ENCODE measurements around the gene RBFA. TPM values are rescaled to one million over a fixed set of nuclear protein-coding genes. Genes with fewer than 3 reads are reported as not detected.

The RBFA gene
- total and polyA plus RNA-seq, 10 of the 15 experiments (the other 5 are each of a cell fraction or from before 2014, with no cell fraction given), result 7.2 to 56.0 (median 37.7) TPM

GRCh38 chr18:79988451-79989194 lies 45.6 kb upstream of the RBFA start, which contains the start of gene TXNL4A (continued):
- no peak for TF ChIP-seq ZNF592 (IDR thresholded peaks at IDR 0.05)
- TF ChIP-seq RCOR1 (conservative IDR thresholded peaks at IDR 0.05; ENCODE audit: low read depth, low read length), result no peak
- no peak for TF ChIP-seq CHD1 (IDR thresholded peaks at IDR 0.05; ENCODE audit: low read depth, low read length)
- no peak for TF ChIP-seq USF2 (IDR thresholded peaks at IDR 0.05; ENCODE audit: borderline replicate concordance, low read depth, low read length)
- TF ChIP-seq WRNIP1 (IDR thresholded peaks at IDR 0.05; ENCODE audit: borderline replicate concordance, low read depth, low read length), result no peak
- TF ChIP-seq NKRF (conservative IDR thresholded peaks at IDR 0.05), result peak; percentile 55
- TF ChIP-seq YY1 (IDR thresholded peaks at IDR 0.05; ENCODE audit: low read depth, low read length), result no peak
- TF ChIP-seq RB1 (IDR thresholded peaks at IDR 0.05; ENCODE audit: borderline replicate concordance), result peak; percentile 27; the same call in 1 of the 2 replicates
- TF ChIP-seq SKIL (IDR thresholded peaks at IDR 0.05; ENCODE audit: low read depth, poor library complexity, severe bottlenecking), result no peak
- no peak for TF ChIP-seq HDAC2 (IDR thresholded peaks at IDR 0.05)
- TF ChIP-seq ETV6 (conservative IDR thresholded peaks at IDR 0.05 in 1 of 2, IDR thresholded peaks at IDR 0.05 in 1 of 2; ENCODE audit: borderline replicate concordance in 1 of 2, low read depth in 1 of 2), result no peak
- no peak; the same call in 1 of the 2 replicates for TF ChIP-seq CBFB (IDR thresholded peaks at IDR 0.05; ENCODE audit: low read depth)
- TF ChIP-seq GABPA (IDR thresholded peaks at IDR 0.05; ENCODE audit: low read depth), result no peak
- peak; percentile 55; the same call in 1 of the 2 replicates for TF ChIP-seq IKZF1 (conservative IDR thresholded peaks at IDR 0.05)
- no peak for TF ChIP-seq IRF3 (IDR thresholded peaks at IDR 0.05)
- peak; percentile 75; the same call in 1 of the 2 replicates for TF ChIP-seq MXI1 (IDR thresholded peaks at IDR 0.05; ENCODE audit: low read depth, low read length)
- TF ChIP-seq POLR2AphosphoS5 (IDR thresholded peaks at IDR 0.05; ENCODE audit: low read length), result peak; percentile 90; the same call in 1 of the 2 replicates

Data from GM12878 (cell line).